AG09319 (cell line): ENCODE data around the gene TMEM131L.

Experiments
- DNase-seq: peaks from one replicate; pipeline ENCODE4 v3.0.0-alpha.2; 2010; ENCODE audit warnings: low read depth; ENCODE audit errors: extremely low read depth
- TF ChIP-seq, protein P1 (sequence below): IDR thresholded peaks from 2 replicates; pipeline ENCODE4 v1.5.1; 2011; ENCODE audit warnings: low read depth, mild to moderate bottlenecking, inconsistent platforms, low read length, moderate library complexity

TMEM131L gene

GRCh38 chr4:153471698-153472093 is 5.5 kb downstream of the TMEM131L start:
- DNase-seq: no peak
- TF ChIP-seq, protein P1, sequence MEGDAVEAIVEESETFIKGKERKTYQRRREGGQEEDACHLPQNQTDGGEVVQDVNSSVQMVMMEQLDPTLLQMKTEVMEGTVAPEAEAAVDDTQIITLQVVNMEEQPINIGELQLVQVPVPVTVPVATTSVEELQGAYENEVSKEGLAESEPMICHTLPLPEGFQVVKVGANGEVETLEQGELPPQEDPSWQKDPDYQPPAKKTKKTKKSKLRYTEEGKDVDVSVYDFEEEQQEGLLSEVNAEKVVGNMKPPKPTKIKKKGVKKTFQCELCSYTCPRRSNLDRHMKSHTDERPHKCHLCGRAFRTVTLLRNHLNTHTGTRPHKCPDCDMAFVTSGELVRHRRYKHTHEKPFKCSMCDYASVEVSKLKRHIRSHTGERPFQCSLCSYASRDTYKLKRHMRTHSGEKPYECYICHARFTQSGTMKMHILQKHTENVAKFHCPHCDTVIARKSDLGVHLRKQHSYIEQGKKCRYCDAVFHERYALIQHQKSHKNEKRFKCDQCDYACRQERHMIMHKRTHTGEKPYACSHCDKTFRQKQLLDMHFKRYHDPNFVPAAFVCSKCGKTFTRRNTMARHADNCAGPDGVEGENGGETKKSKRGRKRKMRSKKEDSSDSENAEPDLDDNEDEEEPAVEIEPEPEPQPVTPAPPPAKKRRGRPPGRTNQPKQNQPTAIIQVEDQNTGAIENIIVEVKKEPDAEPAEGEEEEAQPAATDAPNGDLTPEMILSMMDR: no peak

DNA sequence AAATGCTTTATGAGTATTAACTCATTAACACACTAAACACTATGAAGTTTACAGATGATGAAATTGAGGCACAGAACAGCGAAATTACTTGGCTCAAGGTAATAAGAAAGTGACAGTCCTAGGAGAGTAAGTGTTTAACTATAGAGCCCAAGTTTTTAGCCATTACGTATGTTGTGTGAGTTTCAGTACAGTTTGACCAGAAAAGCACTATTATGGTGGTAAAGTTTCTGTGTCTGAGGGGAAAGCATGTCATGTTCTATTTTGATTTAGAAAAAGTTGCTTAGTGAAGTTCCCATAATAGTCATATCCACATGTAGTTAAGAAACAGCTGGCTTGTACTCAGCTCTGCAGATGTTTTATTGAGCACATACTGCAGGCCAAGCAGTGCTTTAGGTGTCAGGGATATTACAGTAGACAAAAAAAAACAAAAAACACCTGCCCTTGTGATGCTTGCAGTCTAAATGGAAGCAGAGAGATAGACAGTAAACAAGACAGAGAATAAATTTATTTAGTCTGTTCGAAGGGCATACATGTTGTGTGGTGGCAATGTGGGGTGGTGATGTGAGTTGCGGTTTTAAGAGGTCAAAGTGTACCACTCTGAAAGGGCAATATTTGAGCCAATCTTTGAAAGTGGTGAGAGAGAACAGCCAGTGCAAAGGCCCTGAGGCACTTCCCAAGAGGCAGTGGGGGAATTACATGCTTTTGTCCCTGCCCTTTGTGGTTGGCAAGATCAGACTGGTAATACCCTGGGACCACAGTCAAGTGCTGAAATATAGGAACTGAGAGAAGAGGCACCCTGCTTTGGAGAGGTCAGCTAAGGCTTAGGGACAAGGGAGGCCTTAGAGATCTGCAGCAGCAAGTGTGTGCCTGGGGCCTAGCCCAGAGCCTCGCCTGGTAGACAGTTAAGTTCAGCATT is 6.2 kb downstream of the TMEM131L start:
- no peak for DNase-seq
- TF ChIP-seq, protein P1: no peak

DNA sequence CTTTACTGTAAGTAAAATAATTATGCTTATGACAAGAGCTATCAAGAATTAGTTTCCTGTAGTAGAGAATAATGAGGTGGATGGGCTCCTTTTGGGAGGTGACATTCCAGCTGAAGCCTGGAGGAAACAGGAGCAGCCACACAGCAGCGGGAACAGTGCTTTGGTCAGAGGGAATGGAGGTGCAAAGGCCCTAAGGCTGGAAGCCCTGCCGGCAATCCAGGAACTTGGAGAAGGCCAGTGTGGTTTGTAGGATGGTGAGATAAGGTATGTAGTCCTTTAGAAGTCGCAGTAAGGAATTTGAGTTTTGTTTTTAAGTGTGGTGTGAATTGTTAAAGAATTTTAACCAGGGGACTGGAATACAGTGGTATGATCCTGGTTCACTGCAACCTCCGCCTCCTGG is 8.1 kb downstream of the TMEM131L start:
- no peak for DNase-seq
- TF ChIP-seq, protein P1: no peak

DNA sequence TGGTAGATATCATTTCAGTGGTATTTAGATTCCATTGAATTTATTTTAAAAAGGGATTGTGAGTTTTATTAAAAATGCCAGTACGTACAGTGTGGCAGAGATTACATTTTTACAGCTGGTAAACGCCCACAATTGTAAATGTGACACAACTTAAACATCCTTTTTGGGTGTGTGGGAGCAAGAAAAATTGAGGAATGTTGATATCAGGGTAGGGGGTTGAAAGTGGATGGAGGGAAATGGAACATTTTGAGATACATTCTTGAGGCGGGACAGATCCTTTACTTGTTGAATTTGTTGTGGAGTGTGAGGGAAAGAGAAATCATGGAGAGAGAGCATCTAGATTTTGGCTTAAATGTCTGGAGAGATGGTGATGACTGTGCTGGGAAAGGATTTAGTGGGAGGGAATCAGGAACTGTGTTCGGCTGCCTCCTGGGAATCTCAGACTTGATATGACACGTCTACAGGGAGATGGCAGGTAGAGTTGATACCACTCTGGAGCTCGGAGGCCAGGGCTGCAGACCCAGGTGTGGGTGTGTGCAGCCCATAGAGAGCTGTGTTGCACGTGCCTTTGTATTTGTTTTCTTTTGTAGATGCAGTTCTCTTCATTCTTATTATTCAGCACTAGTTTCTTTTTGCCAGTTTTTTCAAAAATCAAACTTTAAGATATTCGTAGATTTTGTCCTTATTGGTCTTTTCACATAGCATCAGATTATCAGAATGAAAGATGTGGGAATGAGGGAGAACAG is 10.8 kb downstream of the TMEM131L start:
- no peak for DNase-seq
- TF ChIP-seq, protein P1: no peak

DNA sequence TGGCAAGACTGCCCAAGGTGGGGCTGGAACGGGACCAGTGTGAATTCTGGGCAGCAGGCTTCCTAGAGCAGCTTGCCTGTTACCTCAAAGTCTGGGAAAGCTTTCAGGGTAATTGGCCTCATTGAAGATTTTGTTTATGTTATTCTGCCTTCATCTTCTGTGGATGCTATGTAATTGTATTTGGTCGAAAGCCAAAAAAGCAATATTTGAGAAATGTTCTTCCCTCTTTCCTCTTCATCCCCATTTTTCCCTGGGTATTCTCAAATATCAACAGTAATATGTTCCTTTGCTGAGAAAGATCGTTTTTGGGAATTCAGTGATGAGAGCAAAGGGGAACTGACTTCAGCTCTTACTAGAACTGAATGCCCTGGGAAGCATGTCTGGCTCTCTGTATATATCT is 12.9 kb downstream of the TMEM131L start:
- TF ChIP-seq, protein P1: no peak

GRCh38 chr4:153480704-153481103 is 14.5 kb downstream of the TMEM131L start:
- TF ChIP-seq, protein P1: no peak
- no peak for DNase-seq

More for the DNA sequence above, 12.9 kb downstream of the TMEM131L start:
- DNase-seq: no peak

DNA sequence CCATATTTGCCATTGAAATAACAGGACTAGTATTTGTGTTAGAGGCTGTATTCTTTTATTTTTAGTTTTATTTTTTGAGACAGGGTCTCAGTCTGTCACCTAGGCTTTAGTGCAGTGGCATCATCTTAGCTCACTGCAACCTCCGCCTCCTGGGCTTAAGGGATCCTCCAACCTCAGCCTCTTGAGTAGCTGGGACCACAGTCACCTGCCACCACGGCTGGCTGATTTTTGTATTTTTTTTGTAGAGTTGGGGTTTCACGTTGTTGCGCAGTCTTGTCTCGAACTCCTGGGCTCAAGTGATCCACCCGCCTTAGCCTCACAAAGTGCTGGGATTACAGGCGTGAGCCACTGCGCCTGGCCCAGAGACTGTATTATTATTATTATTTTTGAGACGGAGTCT is 15.3 kb downstream of the TMEM131L start:
- TF ChIP-seq, protein P1: no peak
- no peak for DNase-seq
